ENCODE measurements around the gene DMWD.
"Not testable (repeated sequence)": the region's sequence is repeated elsewhere in the genome, so short reads cannot be mapped to it uniquely, and the experiment has no call there.

DMWD gene

DNA sequence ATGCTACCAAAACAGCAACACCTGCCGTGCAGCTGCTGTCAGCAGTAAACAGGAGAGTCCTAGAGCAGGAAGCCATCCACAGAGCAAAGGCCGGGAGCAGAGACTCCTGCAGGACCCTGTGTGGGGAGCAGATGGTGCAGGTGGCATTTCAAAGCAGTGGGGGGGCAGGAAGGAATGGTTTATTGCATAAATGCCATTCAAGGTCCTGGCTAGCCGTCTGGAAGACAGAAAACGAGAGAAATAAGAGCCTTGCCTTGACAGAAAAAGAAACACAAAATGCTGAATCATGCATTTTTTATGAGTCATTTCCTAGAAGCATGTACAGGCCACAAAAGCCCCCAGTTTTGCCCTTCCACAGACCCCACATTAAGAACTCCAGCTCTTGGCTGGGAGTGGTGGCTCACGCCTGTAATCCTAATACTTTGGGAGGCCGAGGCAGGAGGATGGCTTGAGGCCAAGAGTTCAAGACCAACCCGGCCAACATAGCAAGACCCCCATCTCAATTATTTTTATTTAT lies 17.1 kb upstream of the DMWD start:
- TF ChIP-seq, protein P1, sequence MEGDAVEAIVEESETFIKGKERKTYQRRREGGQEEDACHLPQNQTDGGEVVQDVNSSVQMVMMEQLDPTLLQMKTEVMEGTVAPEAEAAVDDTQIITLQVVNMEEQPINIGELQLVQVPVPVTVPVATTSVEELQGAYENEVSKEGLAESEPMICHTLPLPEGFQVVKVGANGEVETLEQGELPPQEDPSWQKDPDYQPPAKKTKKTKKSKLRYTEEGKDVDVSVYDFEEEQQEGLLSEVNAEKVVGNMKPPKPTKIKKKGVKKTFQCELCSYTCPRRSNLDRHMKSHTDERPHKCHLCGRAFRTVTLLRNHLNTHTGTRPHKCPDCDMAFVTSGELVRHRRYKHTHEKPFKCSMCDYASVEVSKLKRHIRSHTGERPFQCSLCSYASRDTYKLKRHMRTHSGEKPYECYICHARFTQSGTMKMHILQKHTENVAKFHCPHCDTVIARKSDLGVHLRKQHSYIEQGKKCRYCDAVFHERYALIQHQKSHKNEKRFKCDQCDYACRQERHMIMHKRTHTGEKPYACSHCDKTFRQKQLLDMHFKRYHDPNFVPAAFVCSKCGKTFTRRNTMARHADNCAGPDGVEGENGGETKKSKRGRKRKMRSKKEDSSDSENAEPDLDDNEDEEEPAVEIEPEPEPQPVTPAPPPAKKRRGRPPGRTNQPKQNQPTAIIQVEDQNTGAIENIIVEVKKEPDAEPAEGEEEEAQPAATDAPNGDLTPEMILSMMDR (IDR thresholded peaks at IDR 0.05; ENCODE audit: extremely low read depth, insufficient read depth, missing control alignments), result no peak
- in situ Hi-C loops (cut with MboI; ENCODE audit: low pct_unique_long_range_greater_than_20kb, low sequenced_read_pairs, unreplicated experiment), result no loop called here
- no peak for DNase-seq (ENCODE audit: low spot score)

DNA sequence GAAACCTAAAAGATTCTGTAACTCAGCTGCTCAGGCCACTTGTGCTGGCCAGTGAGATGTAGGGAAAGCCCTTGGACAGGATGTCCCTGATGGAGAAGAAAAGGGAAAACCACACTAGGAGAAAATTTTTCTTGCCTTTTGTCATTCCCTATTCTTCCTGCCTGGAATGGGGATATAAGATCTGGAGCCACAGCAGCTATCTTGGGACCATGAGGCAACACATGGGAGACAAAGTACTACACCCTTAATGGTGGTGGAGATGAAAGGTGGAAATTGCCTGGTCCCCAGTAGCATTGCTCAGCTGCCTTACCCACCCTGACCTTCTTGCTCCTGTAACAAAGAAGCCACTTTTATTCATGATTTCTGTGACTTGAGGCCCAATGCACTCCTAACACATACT lies 13.1 kb upstream of the DMWD start:
- in situ Hi-C loops (cut with MboI; ENCODE audit: low pct_unique_long_range_greater_than_20kb, low sequenced_read_pairs, unreplicated experiment), result no loop called here
- DNase-seq (ENCODE audit: low spot score), result no peak
- TF ChIP-seq, protein P1 (IDR thresholded peaks at IDR 0.05; ENCODE audit: extremely low read depth, insufficient read depth, missing control alignments), result no peak

- in situ Hi-C loops (cut with MboI; ENCODE audit: low pct_unique_long_range_greater_than_20kb, low sequenced_read_pairs, unreplicated experiment), result no loop called here
- TF ChIP-seq, protein P1 (IDR thresholded peaks at IDR 0.05; ENCODE audit: extremely low read depth, insufficient read depth, missing control alignments), result no peak
- DNase-seq (ENCODE audit: low spot score), result no peak
Observed at GRCh38 chr19:45804959-45805230, 12.2 kb upstream of the DMWD start.

GRCh38 chr19:45804140-45804958 lies 11.7 kb upstream of the DMWD start:
- in situ Hi-C loops (cut with MboI; ENCODE audit: low pct_unique_long_range_greater_than_20kb, low sequenced_read_pairs, unreplicated experiment), result no loop called here
- TF ChIP-seq, protein P1 (IDR thresholded peaks at IDR 0.05; ENCODE audit: extremely low read depth, insufficient read depth, missing control alignments), result no peak

DNA sequence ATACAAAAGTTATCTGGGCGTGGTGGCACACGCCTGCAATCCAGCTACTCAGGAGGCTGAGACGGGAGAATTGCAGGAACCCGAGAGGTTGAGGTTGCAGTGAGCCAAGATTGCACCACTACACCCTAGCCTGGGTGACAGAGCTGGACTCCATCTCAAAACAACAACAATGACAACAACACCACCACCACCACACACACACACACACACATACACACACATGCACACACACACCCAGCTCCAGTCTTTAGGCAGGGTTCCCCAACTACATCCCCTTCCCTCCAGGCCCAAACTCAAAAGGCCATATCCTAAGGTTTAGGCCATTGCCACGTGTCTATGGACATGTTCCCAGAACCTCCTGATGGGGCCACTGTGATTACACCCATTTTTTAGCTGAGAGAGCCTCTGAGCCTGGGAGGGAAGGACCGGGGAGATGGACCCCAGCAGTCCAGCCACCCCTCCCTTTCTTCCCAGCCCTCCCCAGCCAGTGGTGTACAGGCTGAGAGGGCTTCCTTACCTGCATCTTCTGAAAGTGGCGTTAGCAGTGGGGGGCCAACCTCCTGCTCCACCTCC lies 9.0 kb upstream of the DMWD start:
- DNase-seq (ENCODE audit: low spot score), result no peak
- in situ Hi-C loops (cut with MboI; ENCODE audit: low pct_unique_long_range_greater_than_20kb, low sequenced_read_pairs, unreplicated experiment), result no loop called here
- TF ChIP-seq, protein P1 (IDR thresholded peaks at IDR 0.05; ENCODE audit: extremely low read depth, insufficient read depth, missing control alignments), result no peak

More at GRCh38 chr19:45804140-45804958, 11.7 kb upstream of the DMWD start:
- DNase-seq (ENCODE audit: low spot score), result no peak

- TF ChIP-seq, protein P1 (IDR thresholded peaks at IDR 0.05; ENCODE audit: extremely low read depth, insufficient read depth, missing control alignments), result no peak
- DNase-seq (ENCODE audit: low spot score), result no peak
- in situ Hi-C loops (cut with MboI; ENCODE audit: low pct_unique_long_range_greater_than_20kb, low sequenced_read_pairs, unreplicated experiment), result no loop called here
Observed at GRCh38 chr19:45800070-45800553, 7.5 kb upstream of the DMWD start.

GRCh38 chr19:45799541-45799940 lies 6.9 kb upstream of the DMWD start:
- DNase-seq (ENCODE audit: low spot score); in situ Hi-C loops (cut with MboI; ENCODE audit: low pct_unique_long_range_greater_than_20kb, low sequenced_read_pairs, unreplicated experiment): not testable (repeated sequence)
